Activated naive CD4-positive, alpha-beta T cell treated with anti-CD3 and anti-CD28 coated beads, Interleukin-2, amount 50 U/mL, for 16 hours (primary cell): Measurements from ENCODE around the gene RAB6D.
"Not testable (repeated sequence)": the region's sequence is repeated elsewhere in the genome, so short reads cannot be mapped to it uniquely, and the experiment has no call there.

Source experiments
- DNase-seq: peaks from one replicate; pipeline ENCODE4 v3.0.0-alpha.2; 2020

RAB6D gene

DNA sequence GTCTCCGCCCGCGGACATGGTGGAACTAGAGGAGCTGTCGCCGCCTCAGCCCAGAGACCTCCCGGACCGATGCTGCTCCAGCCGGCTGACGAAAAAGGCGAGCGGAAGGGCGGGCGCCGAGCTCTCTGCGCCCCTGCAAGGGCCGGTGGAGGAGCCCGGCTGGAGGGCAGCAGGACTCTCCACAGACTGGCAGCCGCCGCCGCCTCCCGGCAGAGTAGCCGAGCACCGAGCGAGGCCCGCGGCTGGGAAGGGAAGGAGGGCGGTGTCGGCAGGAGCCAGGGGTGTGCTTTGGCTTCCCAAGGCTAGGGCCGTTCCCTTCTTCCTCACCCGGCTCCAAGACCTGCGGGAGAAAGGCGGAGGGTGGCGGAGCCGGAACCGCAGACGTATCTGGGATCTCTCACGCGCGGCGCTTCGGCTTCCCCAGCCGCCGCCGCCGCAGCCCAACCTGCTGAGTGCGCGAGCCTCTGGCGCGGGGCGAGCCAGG is at the start of gene RAB6D:
TSS of gene RAB6D (minus strand) at position 466 of the 484 bp plus-strand sequence. CDS start at position 18, 448 bp downstream.
- DNase-seq, result not testable (repeated sequence)

DNA sequence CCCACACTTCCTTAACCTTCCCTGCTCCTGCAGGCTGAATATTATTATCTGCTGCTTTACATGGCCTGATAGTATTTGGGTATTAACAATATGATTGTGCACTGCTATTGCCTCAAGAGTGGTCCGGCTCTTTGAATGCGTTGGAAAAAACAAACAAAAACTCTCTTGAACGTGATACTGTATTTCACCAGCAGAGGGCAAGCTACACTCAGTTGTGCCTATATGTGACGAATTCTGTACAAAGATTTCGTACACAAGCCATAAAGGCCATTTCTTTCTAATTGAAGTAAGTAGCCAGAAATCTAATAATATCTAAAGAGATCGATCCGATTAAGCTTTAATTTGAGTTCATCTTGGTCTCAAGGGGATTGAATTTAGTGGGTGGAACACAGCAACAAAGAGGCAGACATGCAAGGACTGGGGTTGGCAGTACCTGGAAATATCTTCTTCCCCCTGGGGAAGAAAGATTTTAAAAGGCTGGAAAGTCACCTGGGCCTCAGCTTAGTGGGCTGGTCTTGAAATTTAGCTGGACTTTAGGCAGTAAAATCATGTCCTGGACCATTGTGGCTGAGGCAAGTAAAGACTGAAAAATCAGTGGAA is 49.3 kb upstream of the RAB6D start:
- no peak for DNase-seq

DNA sequence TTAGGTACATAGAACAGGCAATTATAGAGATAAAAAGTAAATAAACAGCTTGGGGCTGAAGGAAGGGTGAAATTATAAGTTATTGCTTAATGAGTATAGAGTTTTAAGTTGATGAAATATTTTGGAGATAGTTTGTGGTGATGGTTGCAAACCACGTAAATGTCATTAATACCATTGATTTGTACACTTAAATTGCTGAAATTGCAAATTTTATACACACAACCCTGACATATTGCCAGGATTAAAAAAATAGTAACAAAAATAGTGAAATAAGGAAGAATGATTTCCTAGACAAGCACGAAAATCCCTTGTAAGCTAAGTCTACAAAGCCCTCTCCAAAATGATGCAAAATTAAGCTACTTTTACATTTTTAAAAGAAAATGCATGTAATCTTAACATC is 46.2 kb upstream of the RAB6D start:
- no peak for DNase-seq

DNA sequence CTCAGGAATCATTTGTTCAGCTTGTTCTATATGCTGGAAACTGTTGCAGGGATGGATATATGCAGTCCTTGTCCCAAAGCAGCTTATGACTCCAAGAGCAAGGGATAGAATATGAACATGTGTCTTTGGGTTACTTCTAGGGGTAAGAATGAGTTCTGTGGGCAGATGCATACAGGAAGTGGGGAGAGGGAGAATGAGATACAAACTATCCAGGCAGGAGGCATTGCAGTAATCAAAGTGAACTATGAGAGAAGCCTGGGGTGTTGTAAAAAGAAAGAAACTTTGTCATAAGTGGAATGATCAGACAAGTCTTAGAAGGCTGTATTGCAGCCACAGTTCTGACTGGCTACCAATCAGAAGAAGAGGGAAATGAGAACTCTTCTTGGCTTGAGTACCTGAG is 44.8 kb upstream of the RAB6D start:
- DNase-seq, result no peak

DNA sequence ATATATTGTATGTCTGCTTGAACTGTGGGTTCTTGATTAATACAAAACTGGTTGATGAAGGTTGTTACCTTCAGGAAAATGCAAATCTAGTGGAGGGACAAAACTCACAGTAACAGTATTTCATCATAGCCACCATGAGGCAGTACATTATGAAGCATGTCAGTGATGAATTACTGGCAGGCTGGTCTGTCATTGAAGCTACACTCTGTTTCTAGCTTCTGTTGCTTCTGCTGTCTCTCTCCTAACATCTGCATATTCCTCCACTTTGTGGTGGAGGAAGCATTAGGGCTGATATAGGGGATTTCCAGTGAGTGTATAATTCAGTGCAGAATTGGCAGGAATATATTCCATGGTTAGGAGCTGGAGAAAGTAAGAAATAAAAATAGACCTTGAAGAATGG is 44.2 kb upstream of the RAB6D start:
- no peak for DNase-seq

DNA sequence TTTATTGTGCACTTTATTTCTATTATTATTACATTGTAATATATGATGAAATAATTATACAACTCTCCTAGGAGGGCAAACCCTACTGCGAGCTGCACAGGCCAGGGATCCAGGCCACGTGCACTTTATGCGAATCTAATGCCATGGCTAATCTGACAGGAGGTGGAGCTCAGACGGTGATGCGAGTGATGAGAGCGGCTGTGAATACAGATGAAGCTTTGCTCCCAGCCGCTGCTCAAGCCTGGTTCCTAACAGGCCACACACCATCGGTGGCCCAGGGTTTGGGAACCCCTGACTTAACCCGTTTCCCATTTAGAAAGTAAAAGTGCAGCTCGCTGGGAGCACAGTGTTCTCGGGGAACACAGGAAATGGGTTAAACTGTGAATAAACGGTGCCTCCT is 40.8 kb upstream of the RAB6D start:
- no peak for DNase-seq

DNA sequence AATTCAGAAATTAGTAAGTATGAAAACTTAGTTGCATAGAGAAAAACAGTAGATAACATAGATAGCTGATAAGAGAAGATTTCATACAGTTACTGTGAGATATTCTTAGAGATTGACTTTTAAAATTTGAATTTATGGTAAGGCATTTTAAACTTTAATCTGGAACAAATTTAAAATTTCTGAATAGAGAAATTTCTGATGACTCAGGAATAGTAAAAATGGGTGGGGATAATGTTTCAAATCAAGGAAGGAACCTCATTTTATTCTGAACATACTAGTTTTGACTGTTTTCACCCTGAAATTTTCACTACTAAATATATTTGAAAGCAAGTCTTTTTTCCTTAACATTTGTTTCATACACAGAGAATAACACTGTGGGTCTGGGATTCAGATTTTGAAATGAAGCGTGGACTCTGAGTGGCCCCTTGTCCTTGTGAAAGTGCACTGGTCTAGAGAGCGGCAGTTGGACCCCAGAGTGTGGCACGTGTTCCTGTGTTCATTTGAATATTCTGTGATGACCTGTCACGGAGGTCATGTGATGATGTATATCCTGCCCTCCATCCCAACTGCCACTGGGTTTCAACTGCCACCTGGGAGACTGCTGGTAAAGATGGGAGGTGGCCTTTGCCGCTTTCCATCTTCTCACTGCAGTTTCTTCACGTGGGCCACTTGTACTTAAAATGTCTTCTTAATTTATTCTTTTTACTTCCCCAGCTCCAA is 38.5 kb upstream of the RAB6D start:
- no peak for DNase-seq

DNA sequence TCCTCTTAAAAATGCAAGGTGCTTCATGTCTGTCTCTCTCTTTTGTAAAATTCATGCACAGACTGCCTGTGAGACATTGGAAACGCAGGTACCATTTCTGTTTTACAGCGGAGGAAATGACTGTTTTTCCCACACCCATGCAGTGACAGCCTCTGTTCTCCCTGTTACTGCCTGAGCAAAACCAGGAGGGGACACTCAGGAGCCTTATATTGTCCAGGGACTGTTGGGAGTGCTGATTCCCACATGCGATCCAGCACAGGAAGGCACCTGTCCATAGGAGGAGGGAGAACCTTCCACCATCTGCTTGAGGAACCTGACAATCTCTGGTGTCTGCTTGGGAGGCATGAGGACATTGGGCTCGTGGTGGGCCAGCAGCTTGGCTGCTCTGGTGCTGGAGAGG is 36.9 kb upstream of the RAB6D start:
- no peak for DNase-seq

DNA sequence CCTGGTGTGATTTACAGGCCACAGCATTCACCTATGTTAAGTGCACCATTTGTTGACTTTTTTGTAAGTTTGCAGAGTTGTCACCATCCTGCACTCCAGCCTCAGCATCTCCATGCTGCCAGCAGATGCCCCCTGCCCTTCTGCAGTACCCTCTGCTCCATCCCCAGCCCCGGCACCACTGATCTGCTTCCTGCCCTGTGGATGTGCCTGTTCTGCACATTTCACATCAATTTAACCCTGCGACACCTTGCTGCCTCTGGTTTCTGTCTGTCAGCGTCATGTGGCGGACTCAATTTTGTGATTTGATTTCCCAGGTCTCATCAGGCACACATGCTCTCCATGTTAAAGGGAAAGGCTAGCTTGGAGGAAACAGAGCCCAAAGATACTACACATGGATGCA is 36.5 kb upstream of the RAB6D start:
- DNase-seq, result not testable (repeated sequence)

DNA sequence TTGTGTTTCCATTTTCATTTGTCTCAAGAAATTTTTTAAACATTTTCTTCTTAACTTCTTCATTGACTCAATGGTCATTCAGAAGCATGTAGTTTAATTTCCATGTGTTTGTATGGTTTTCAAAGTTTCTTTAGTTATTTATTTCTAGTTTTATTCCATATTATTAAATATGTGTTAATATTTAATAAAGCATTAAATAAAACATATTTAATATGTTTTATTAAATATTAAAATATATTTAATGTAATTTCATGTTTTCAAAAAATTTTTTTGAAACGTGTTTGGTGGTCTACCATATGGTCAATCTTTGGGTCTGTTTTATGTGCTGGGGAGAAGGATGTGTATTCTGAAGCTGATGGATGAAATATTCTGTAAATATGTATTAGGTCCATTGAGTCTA is 32.2 kb upstream of the RAB6D start:
- DNase-seq, result not testable (repeated sequence)

DNA sequence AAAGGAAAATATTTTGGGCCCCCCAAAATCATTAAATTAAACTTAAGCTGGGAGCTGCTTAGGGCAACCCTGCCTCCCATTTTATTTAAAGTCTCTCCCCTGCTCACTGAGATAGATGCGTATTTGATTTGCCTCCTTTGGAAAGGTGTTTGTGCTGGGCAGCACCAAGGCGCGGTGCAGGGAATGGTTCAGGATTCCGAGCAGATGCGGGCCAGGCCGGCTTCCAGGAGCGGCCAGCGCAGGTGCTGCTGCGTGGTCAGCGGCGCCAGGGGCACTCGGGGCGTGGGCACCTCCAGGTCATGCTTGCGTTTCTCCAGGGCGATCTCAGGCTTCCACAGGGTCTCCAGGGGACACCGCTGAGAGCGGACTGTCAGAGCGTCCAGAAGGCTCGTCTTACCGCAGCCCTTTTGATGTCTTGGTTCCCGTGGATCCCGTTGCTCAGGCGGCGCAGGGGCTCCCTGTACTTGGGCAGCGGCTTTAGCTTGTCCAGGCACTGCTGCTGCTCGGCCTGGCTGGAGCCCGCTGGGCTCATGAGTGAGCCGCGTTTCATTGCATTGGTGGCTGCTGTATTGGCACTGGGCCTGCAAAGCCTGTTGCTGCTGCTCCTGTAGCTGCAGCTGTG is 31.2 kb upstream of the RAB6D start:
- not testable (repeated sequence) for DNase-seq

DNA sequence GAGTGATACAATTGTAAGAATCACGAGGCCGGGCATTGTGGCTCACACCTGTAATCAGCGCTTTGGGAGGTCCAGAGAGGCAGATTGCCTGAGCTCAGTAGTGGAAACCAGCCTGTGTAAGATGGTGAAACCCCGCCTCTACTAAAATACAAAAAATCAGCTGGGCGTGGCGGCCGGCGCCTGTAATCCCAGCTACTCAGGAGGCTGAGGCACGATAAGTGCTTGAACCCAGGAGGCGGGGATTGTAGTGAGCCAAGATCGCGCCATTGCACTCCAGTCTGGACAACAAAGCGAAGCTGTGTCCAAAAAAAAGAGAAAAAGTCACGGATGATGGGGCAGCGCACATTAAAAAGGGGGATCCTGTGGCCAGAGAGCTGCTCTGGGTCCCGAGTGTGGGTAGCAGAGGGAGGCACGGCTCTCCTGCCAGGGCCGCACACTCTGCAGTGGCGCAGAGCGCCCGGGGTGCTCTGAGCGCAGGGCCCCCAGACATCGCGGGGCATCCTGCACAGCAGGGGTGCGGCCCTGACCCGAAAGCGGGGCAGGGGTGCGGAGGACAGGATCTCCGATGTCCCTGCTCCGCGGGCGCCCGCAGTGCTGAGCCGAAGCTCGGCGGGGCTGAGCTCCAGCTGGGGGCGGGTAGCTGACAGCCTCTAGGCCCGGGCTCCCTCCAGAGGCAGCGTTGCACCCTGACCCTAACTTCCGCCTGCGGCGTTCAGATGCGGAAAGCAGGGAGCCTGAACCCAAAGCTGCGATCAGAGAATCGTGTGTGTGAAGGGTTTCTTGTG is 30.4 kb upstream of the RAB6D start:
- DNase-seq, result no peak

DNA sequence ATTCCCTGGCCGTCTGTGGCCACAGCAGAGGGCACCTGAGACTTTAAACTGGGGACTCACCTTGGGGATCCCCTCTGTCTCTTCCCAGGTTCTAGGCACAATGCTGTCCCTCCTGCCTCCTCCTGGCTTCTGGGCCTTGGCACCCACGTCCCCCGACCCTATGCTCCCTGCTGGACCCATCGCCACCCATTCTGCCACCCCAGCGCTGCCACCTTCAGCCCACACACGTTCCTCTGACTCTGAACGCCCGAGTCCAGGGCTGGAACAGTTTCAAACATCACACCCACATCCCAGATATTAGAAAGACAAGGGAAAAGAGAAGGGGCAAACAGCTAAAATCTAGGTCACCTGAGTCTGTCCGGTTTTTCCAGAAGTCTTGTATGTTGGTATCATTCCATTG is 28.0 kb upstream of the RAB6D start:
- not testable (repeated sequence) for DNase-seq

DNA sequence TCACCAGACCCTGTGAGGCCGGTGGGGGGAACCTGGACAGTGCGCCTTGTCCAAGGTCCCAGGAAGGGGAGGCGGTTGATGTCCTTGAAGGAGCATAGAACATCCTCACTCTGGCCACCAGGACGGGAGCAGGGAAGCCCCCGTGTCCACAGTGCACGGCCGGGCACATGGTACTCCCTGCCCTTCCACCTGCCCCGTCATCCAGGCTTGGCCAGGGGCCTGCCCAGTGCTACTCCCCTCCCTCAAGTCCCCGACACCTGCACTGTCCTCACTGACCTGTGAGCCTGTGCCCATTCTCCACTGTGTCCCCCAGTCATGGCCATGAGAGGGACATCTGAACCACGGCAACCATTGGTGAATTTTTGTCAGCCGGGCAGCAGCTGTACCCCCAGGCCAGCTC is 27.5 kb upstream of the RAB6D start:
- DNase-seq, result not testable (repeated sequence)

DNA sequence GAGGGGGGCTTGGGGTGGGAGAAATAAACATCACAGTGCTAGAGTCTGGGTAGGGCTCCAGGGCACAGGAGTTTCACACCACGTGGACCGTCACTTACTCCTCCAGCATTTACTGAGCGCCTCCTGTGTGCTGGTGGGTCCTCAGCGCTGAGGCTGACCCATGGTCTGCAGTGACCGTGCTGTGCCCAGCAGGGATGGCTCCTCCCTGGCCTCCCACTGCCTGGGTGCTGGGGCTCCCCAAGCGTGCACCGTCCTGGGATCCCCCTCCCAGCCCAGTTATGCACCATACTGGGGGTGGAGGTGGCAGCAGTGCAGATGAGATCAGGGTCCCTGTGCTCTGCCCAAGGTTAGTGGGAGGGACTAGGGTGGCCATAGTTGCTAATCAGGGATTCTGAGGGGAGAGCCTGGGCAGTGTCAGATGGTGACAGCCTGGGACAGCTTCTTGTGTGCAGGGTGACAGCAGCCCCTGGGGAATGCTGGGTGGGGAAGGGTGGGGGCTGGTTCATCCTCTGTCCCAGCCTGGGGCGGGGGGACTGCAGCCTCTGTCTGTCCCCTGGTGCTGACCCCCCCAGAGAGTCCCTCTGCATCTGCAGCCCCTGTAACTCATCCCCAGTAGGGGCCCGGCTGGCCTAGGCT is 26.6 kb upstream of the RAB6D start:
- not testable (repeated sequence) for DNase-seq

DNA sequence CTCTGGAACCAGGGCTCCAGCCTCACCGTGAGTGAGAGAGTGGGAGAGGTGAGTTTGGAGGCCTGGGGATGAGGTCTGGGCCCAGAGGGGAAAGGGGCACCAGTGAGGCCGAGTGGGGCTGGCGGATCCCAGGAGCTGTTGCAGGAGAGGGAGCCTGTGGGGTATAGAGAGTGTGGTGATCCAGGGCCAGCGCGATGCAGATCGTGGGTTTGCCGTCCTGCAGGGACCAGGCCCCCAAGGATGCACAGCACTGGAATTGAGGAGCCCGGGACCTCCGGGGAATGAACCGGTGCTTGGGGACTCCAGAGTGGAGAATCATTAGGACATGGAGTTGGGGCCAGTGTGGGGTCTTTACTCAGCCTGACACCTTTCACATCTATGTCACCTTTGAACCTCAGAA is 25.7 kb upstream of the RAB6D start:
- DNase-seq, result no peak

DNA sequence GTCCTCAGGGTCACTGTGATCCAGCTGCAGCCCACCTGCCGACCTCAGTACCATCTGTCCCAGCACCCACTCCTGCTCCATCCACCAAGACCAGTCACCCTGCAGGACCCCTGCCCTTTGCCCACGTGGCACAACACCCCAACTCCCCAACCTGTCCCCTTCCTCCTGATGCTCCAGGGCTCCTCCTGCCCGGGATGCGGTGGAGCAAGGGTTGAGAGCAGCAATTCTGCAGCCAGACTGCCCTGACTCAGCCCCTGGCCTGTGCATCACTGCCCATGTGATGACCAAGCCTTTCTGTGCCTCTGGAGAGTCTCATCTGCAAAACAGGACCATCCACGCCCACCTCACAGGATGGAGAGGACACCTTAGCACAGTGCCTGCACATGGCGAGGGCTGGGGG is 24.9 kb upstream of the RAB6D start:
- not testable (repeated sequence) for DNase-seq

DNA sequence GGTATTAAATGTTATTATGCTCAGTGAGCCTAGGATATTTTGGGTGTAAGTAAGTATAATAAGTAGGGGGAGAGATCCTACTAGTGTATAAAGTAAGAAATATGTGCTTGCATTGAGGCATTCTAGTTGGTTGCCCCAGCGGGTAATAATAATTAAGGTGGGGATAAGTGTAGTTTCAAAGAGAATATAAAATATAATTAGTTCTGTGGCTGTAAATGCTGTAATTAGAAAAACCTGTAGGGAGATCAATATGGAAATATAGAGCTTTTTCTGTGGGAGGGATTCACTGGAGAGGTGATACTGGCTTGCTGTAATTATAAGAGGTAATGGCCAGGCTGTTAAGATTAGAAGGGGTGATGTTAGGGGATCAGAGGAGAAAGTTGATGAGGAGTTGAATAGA is 9.1 kb upstream of the RAB6D start:
- not testable (repeated sequence) for DNase-seq

DNA sequence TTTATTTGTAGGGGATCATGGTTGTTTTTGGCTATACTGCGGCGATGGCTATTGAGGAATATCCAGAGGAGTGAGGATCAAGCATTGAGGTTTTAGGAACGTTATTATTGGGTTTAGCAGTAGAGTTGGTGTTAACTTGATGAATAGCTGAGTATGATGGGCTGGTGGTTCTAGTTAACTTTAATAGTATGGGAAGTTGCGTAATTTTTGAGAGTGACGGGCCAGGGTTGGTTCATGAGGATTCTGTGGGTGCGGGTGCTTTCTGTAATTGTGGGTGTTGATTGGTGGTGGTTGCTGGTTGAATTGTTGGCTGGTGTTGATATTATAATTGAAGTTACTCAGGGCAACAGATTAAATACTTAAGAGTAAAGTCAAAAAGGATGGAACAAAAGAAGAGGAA is 6.0 kb upstream of the RAB6D start:
- DNase-seq, result no peak

DNA sequence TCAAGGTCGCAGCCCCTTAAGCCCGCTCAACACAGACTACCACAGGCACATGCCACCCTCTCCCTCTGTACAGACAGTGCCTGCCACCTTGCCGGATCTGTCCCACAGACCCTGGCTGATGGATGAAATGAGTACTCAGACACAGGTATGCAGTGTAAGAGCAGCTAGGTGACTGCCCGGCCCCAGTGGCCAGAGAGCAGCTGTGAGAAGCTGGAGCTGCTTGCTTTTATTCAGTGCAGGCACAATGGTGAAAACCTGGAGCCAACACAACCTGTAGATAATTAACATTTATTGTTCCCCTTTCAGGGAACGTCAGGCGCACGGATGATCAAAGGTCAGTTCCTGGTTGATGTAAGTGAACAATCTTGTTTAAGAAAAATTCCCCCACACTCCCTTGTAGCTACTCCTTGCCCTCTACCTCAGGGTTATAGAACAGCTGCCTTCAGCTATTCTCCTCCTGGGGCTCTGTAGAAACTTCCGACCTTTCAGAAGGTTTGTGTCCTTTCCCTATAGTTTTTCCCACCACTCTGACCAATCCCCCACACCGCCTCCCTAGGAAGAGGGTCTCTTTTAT is 4.6 kb upstream of the RAB6D start:
- not testable (repeated sequence) for DNase-seq

DNA sequence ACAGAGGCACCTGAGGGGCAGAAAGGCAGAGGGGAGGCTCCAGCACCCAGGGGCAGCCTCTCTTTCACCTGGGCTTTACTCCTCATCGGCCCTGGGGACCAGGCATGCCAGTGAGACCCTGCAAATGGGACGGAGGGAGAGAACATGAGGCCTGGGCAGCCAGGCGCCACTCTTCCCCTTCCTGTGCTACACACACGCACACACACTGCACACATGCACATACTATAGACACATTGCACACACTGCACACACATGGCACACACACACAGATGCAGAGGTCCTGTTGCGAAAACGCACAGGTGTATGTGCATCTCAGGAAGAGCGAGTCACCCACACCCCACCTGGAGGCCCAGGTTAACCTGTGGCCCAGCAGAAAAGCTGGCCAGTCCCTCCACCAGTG is 3.4 kb upstream of the RAB6D start:
- DNase-seq, result no peak

DNA sequence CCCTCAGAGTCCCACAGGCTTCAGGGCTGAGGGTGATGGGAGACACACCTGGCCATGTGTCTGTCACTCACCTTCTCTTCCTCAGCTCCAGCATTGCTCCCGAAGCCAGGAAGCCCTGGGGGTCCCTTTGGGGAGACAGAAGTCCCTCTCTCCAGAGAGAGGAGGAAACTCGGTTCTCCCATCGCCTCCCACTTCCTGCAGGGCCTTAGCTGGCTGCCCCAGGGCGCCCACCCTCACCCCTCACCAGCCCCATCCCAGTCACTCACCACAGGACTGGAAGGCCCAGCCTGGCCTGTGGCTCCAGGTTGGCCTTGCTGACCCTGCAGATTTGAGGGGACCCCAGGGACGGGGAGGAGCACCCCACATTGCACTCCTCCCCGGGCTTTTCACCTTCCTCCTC is 2.7 kb upstream of the RAB6D start:
- DNase-seq, result no peak

DNA sequence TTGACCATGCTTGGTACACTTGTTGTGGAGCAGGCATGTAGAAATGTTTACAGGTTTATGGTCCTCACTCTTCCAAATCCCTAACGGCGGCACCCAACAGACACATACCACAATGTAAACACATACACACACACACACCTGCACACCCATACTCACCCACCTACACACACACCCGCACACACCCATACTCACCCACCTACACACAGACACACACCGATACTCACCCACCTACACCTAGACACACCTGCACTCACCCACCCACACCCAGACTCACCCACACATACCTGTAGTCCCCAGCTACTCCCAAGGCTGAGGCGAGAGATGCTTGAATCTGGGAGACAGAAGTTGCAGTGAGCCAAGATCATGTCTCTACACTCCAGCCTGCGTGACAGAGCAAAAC is 1.5 kb upstream of the RAB6D start:
- no peak for DNase-seq
